ENCODE data around the gene HAUS5.

- TF ChIP-seq REST (IDR thresholded peaks at IDR 0.05; ENCODE audit: borderline replicate concordance), result no peak
- no peak for TF ChIP-seq CTCF (IDR thresholded peaks at IDR 0.05; ENCODE audit: poor library complexity, severe bottlenecking)
- no peak for TF ChIP-seq EZH2 (IDR thresholded peaks at IDR 0.05; ENCODE audit: borderline replicate concordance, insufficient read depth, low read length, poor library complexity, severe bottlenecking)
- no peak for TF ChIP-seq MXI1 (conservative IDR thresholded peaks at IDR 0.05; ENCODE audit: poor library complexity, severe bottlenecking)
- no peak for TF ChIP-seq TAF1 (IDR thresholded peaks at IDR 0.05; ENCODE audit: low read depth)
These were observed 20.3 kb upstream of the HAUS5 start for GRCh38 chr19:35592226-35592625.
